Endodermal cell (in vitro differentiated cells): Measurements from ENCODE around the gene SH3PXD2A. TPM values are rescaled to one million over a fixed set of nuclear protein-coding genes. Genes with fewer than 3 reads are reported as not detected.

Experiments used
- DNase-seq: peaks from one replicate; pipeline ENCODE4 v3.0.0-alpha.2; 2017
- H3K27ac ChIP-seq: 2 replicates; pipeline ENCODE4 v1.5.1; 2013; ENCODE audit warnings: mild to moderate bottlenecking, low read depth, low read length, moderate library complexity
- H3K27me3 ChIP-seq: 2 replicates; pipeline ENCODE4 v1.6.1; 2013; ENCODE audit warnings: mild to moderate bottlenecking, low read length, moderate library complexity; ENCODE audit not compliant: insufficient read depth, control insufficient read depth, poor library complexity, severe bottlenecking
- H3K36me3 ChIP-seq: 2 replicates; pipeline ENCODE4 v1.7.0; 2013; ENCODE audit warnings: mild to moderate bottlenecking, low read length, moderate library complexity; ENCODE audit not compliant: control insufficient read depth, insufficient read depth
- H3K4me1 ChIP-seq: one replicate; pipeline ENCODE4 v1.7.0; 2013; ENCODE audit warnings: low read length; ENCODE audit not compliant: control insufficient read depth, insufficient read depth
- H3K4me3 ChIP-seq: 2 replicates; pipeline ENCODE4 v1.5.1; 2013; ENCODE audit warnings: mild to moderate bottlenecking, low read length, moderate library complexity
- H3K9ac ChIP-seq: 2 replicates; pipeline ENCODE4 v1.6.1; 2013; ENCODE audit warnings: mild to moderate bottlenecking, low read length, moderate library complexity; ENCODE audit not compliant: poor library complexity, severe bottlenecking; ENCODE audit errors: extremely low read depth
- H3K9me3 ChIP-seq: 2 replicates; pipeline ENCODE4 v1.6.1; 2013; ENCODE audit warnings: mild to moderate bottlenecking, low read length, moderate library complexity; ENCODE audit not compliant: control insufficient read depth
- H3K27ac Mint-ChIP-seq: 2 replicates; pipeline ENCODE4 v1.8.0; 2020; ENCODE audit warnings: mixed read lengths
- H3K27me3 Mint-ChIP-seq: 2 replicates; pipeline ENCODE4 v1.8.0; 2021; ENCODE audit warnings: mild to moderate bottlenecking, mixed read lengths; ENCODE audit not compliant: insufficient read depth
- H3K36me3 Mint-ChIP-seq: 2 replicates; pipeline ENCODE4 v1.8.0; 2020; ENCODE audit warnings: low read depth, mixed read lengths
- H3K4me1 Mint-ChIP-seq: 2 replicates; pipeline ENCODE4 v1.8.0; 2020; ENCODE audit warnings: mixed read lengths
- H3K4me3 Mint-ChIP-seq: 2 replicates; pipeline ENCODE4 v1.8.0; 2020; ENCODE audit warnings: mild to moderate bottlenecking, moderate library complexity, mixed read lengths
- H3K9me3 Mint-ChIP-seq: 2 replicates; pipeline ENCODE4 v1.8.0; 2020; ENCODE audit warnings: mild to moderate bottlenecking, mixed read lengths
- CTCF ChIP-seq: fragments of 200-600 bp; sonication (generic); conservative IDR thresholded peaks from 2 replicates; pipeline ENCODE4 v1.5.0; 2021; ENCODE audit warnings: antibody characterized with exemption, mild to moderate bottlenecking
- WGBS, 2 experiments: methylation state at CpG; one replicate each; pipeline versions ENCODE4 v1.1.5 to v1.1.7; 2013; ENCODE audit warnings: missing lambda C conversion rate in 2 of 2, mixed read lengths in 1 of 2; ENCODE audit not compliant: insufficient coverage in 1 of 2, insufficient read length in 1 of 2; 5-methylcytosine and 5-hydroxymethylcytosine counted together
- total RNA-seq, 2 donors: library from RNA; stranded (reverse); fragmentation: NEBNext Ultra II Directional in 1 of 2; extraction: Animal tissue kit (Norgen Biotek cat#: 25700) in 1 of 2; gene quantifications; 2 replicates in 1 of 2; 3 replicates in 1 of 2; pipeline ENCODE4 v1.2.1, GENCODE V29; 2021

The SH3PXD2A gene
- total RNA-seq, 2 donors from 2014 or later: 15.7 to 22.6 TPM

DNA sequence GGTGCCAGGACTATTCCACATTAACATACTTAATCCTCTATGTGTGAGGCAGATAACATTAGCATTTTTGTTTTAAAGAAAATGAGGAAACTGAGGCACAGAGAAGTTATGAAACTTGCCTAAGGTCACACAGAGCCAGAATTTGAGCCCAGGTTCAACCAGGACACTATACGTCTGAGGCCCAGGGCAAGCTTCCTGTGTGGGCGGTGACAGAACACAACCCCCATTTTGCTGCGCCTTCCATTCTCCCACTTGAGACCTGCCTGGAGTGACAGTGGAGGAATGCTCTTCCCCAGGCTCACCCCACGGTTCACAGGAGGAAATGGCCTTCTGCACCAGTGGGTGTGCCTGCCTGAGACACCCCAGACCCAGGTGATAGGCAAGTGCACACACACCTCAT is 164.1 kb downstream of the SH3PXD2A start:
- Histone ChIP-seq H3K9me3 (no peaks in the 10 kb centered on the region), H3K4me1 (peaks cover 6% of the 10 kb centered on the region), H3K27me3 (peaks cover 37% of the 10 kb centered on the region), H3K36me3 (no peaks in the 10 kb centered on the region), H3K4me3 (no peak overlapping the region), H3K9ac (no peak overlapping the region), H3K27ac (no peak overlapping the region)
- Mint-ChIP-seq H3K36me3 (no peaks in the 10 kb centered on the region), H3K4me3 (no peak overlapping the region), H3K27ac (no peak overlapping the region), H3K4me1 (peaks cover 8% of the 10 kb centered on the region), H3K27me3 (peaks cover 43% of the 10 kb centered on the region), H3K9me3 (no peaks in the 10 kb centered on the region)
- DNase-seq: no peak
- TF ChIP-seq CTCF: no peak
- 80 to 90% methylated on average over 1 to 4 of the region's 4 CpGs for WGBS, 2 experiments

DNA sequence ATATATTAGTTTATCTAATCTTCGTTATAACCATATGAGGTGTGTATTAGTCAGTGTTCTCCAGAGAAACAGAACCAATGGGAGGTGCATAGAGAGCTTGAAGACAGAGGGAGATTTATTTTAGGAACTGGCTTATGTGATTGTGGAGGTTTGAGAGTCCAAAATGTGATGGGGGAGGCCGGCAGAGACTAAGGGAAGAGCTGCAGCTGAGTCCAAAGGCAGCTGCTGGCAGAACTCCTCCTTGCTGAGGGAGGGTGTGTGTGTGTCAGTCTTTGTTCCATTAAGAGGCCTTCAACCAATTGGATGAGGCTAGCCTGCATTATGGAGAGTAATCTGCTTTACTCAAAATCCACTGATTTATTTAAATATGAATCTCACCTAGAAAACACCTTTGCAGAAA is 165.1 kb downstream of the SH3PXD2A start:
- no peaks in the 10 kb centered on the region for H3K36me3 Mint-ChIP-seq
- 68 to 81% methylated on average over 2 of the region's 2 CpGs for WGBS, 2 experiments
- H3K4me1 Mint-ChIP-seq: peaks cover 18% of the 10 kb centered on the region
- peaks cover 6% of the 10 kb centered on the region for H3K4me1 ChIP-seq
- no peak overlapping the region for H3K27ac ChIP-seq
- H3K9ac ChIP-seq: no peak overlapping the region
- no peak for DNase-seq
- H3K27me3 ChIP-seq: peaks cover 37% of the 10 kb centered on the region
- H3K9me3 Mint-ChIP-seq: no peaks in the 10 kb centered on the region
- H3K4me3 Mint-ChIP-seq: no peak overlapping the region
- H3K27ac Mint-ChIP-seq: no peak overlapping the region
- H3K4me3 ChIP-seq: no peak overlapping the region
- H3K9me3 ChIP-seq: no peaks in the 10 kb centered on the region
- TF ChIP-seq CTCF: no peak
- H3K36me3 ChIP-seq: no peaks in the 10 kb centered on the region
- H3K27me3 Mint-ChIP-seq: peaks cover 36% of the 10 kb centered on the region

DNA sequence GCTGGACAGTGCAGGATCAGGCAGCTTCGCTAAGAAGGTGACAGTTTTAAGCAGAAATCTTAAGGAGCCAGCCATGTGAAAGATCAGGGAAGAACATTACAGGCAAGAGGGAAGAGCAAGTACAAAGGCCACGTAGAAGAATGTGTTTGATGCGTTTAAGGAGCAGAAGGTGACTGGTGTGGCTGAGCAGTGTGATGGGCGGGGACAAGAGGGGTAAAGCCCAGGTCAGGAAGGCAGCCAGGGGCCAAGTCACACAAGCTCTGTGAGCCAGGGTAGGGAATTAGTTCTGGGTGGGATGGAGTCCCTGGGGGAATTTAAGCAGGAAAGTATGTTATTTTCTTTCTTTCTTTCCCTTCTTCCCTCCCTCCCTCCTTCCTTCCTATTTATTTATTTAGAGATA is 166.9 kb downstream of the SH3PXD2A start:
- WGBS, 2 experiments: 68 to 80% methylated on average over 2 to 4 of the region's 4 CpGs
- Histone ChIP-seq H3K9ac (no peak overlapping the region), H3K36me3 (no peaks in the 10 kb centered on the region), H3K4me1 (peaks cover under 1% of the 10 kb centered on the region), H3K4me3 (no peak overlapping the region), H3K27ac (no peak overlapping the region), H3K9me3 (no peaks in the 10 kb centered on the region), H3K27me3 (peaks cover 20% of the 10 kb centered on the region)
- no peak for TF ChIP-seq CTCF
- Mint-ChIP-seq H3K36me3 (no peaks in the 10 kb centered on the region), H3K27me3 (peaks cover 18% of the 10 kb centered on the region), H3K9me3 (no peaks in the 10 kb centered on the region), H3K4me1 (peaks cover 19% of the 10 kb centered on the region), H3K4me3 (no peak overlapping the region), H3K27ac (no peak overlapping the region)
- DNase-seq: no peak
